Fibroblast of pulmonary artery (primary cell): ENCODE data around the gene NUDT3.
"Not testable (repeated sequence)": the region's sequence is repeated elsewhere in the genome, so short reads cannot be mapped to it uniquely, and the experiment has no call there.

ENCODE experiments used
- DNase-seq: peaks from one replicate; pipeline ENCODE4 v3.0.0-alpha.2; 2010; ENCODE audit warnings: low read depth
- H3K4me3 ChIP-seq: replicated peaks from 2 replicates; pipeline ENCODE4 v1.5.1; 2011; ENCODE audit warnings: low read depth, mild to moderate bottlenecking, control low read depth, low read length, moderate library complexity
- TF ChIP-seq, protein P1 (sequence below): IDR thresholded peaks from 2 replicates; pipeline ENCODE4 v1.5.1; 2011; ENCODE audit warnings: mild to moderate bottlenecking, control low read depth, low read length, inconsistent platforms; ENCODE audit errors: missing control alignments

Gene NUDT3

DNA sequence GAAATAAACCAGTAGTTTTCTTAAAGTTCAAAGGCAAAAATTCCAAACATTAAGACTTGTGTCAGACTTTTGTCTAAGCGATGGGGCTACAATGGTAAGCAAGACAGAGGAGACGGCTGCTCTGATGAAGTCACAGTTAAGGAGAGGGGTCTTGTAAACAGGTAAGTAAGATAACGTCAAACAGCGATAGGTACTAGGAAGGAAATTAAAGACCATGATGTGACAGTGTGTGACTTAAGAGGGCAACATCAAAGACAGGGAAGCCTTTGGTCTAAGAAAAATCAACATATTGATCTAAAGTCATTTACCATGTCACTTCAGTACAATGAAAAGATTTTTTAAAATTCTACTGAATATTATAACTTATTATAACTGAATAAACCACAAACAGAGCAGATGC lies 23.1 kb downstream of the NUDT3 start:
- no peak for DNase-seq
- TF ChIP-seq, protein P1, sequence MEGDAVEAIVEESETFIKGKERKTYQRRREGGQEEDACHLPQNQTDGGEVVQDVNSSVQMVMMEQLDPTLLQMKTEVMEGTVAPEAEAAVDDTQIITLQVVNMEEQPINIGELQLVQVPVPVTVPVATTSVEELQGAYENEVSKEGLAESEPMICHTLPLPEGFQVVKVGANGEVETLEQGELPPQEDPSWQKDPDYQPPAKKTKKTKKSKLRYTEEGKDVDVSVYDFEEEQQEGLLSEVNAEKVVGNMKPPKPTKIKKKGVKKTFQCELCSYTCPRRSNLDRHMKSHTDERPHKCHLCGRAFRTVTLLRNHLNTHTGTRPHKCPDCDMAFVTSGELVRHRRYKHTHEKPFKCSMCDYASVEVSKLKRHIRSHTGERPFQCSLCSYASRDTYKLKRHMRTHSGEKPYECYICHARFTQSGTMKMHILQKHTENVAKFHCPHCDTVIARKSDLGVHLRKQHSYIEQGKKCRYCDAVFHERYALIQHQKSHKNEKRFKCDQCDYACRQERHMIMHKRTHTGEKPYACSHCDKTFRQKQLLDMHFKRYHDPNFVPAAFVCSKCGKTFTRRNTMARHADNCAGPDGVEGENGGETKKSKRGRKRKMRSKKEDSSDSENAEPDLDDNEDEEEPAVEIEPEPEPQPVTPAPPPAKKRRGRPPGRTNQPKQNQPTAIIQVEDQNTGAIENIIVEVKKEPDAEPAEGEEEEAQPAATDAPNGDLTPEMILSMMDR, result no peak

DNA sequence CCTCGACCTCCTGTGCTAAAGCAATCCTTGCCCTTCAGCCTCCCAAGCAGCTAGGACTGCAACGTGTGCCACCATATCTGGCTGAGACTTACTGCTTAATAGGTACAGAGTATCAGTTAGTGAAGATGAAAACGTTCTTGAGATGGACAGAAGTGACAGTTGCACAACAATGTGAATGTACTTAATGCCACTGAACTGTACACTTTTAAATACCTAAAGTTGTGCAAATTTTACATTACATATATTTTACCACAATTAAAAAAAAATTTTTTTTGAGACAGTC lies 25.9 kb downstream of the NUDT3 start:
- no peak for DNase-seq
- TF ChIP-seq, protein P1, result no peak

More for the DNA sequence above, 23.1 kb downstream of the NUDT3 start:
- no peak overlapping the region for H3K4me3 ChIP-seq

DNA sequence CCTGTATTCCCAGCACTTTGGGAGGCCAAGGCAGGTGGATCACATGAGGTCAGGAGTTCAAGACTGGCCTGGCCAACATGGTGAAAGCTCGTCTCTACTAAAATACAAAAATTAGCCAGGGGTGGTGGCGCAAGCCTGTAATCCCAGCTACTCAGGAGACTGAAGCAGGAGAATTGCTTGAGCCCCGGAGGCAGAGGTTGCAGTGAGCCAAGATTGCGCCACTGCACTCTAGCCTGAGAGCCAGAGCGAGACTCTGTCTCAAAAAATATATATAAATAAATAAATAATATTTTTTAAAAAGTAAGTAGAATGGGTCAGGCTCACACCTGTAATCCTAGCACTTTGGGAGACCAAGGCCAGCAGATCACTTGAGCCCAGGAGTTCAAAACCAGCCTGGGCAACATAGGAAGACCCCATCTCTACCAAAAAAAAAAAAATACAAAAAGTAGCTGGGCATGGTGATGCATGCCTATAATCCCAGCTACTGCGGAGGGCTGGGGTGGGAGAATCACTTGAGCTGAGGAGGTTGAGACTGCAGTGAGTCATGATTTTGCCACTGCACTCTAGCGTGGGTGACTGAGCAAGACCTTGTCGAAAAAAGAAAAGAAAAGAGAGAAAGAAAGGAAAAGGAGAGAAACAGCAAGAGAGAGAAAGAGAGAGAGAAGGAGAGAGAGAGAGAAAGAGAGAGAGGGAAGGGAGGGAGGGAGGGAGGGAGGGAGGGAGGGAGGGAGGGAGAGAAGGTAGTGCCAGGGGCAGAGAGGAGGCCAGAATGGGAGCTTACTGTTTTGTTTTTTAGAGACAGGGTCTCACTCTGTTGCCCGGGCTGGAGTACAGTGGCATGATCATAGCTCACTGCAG lies 26.5 kb downstream of the NUDT3 start:
- H3K4me3 ChIP-seq, result not testable (repeated sequence)
- DNase-seq, result peak; percentile 56

More for the DNA sequence above, 25.9 kb downstream of the NUDT3 start:
- no peak overlapping the region for H3K4me3 ChIP-seq

DNA sequence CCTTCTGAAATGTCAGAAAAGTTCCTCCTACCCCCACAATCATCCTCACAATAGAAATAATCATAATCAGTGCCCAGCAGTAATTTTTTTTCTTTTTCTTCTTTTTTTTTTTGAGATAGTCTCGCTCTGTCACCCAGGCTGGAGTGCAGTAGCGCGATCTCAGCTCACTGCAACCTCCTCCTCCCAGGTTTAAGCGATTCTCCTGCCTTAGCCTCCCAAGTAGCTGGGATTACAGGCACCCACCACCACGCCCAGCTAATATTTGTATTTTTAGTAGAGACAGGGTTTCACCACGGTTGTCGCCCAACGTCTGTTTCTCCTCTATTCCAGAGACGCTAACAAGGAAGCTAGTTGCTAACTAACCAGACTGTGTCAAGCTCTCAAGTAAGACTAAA lies 28.8 kb downstream of the NUDT3 start:
- H3K4me3 ChIP-seq, DNase-seq: not testable (repeated sequence)

DNA sequence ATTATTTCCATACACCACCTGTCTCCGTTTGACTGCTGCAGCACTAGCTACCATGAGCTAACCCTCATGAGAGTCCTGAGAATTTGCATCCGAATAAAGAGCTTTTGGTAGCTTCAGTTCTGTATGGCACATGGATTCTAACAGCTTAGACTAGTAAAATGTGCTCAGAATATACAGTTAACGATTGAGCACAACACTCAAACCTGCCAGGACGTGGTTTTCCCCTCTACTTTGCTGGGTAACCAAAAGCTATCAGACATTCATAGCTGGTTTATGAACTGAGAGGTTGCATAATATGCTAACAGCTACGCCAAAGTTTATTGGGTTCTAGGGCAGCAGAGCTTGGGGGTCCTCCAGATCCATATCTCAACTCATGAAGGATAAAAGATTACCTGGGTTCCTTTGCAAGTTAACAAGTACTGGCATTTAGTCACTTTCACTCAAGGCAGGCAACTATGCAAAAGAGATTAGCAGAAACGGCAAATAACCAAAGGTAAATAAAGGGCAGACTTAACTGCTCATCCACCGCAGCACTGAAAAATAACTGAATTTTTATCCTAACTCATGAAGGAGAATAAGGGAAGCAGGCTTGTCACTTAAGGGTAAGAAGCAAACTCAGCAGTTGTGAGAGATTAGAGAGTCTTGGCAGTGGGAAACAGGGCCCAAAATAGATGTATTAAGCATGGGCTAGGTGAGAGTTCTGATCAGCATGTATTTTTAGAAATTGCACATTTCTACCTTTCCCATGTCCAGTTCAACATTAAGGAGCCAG lies 29.4 kb downstream of the NUDT3 start:
- TF ChIP-seq, protein P1, result no peak
- H3K4me3 ChIP-seq, result no peak overlapping the region
- DNase-seq, result no peak

DNA sequence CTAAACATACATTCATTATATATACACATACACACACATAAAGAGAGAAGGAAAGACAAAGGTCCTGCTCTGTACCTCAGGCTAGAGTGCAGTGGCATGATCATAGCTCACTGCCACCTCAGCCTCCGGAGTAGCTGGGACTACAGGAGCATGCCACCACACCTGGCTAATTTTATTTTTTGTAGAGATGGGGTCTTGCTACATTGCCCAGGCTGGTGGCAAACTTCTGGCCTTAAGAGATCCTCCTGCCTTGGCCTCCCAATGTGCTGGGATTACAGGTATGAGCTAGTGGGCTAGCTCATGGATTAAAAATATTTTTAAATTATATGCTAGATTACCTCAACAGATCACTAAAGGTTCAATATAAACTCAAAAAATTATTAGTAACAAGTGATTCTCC lies 30.3 kb downstream of the NUDT3 start:
- H3K4me3 ChIP-seq, result no peak overlapping the region
- no peak for DNase-seq
- TF ChIP-seq, protein P1, result no peak

DNA sequence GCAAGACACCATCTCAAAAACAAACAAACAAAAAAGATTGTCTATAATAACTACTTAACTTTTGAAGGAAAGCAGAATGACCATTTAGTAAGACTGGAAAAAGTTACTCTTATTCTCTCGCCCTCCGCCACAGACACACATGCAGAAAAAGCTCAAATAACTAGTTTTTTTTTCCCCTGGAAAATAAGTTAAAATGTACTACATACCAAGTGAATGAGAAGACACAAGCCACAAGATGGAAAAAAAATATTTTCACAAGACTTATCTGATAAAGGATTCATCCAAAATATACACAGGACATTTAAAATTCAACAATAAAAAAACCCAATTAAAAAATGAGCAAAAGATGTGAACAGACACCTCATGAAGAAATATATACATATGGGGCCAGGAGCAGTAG lies 31.9 kb downstream of the NUDT3 start:
- peak; percentile 36 for DNase-seq
- H3K4me3 ChIP-seq, result no peak overlapping the region
- TF ChIP-seq, protein P1, result no peak
